Erythroblast (primary cell): Measurements from ENCODE around the gene LSM12.

Experiments
- DNase-seq, 2 experiments: peaks; one replicate each; lab custom pipeline; 2025; lab: John Stamatoyannopoulos, UW
- GATA1 ChIP-seq: IDR thresholded peaks from 2 replicates; pipeline ENCODE4 v1.6.1; 2011; ENCODE audit warnings: low read depth, mild to moderate bottlenecking, control low read depth, low read length, moderate library complexity
- POLR2A ChIP-seq: IDR thresholded peaks from 2 replicates; pipeline ENCODE4 v1.6.1; 2011; ENCODE audit warnings: mild to moderate bottlenecking, low read length

LSM12 gene

GRCh38 chr17:44074911-44075285 is 8.4 kb upstream of the LSM12 start:
- DNase-seq: no peak
- TF ChIP-seq POLR2A (no peak), GATA1 (no peak)

- DNase-seq: no peak
- TF ChIP-seq POLR2A: no peak
- no peak for TF ChIP-seq GATA1
These were observed 7.9 kb upstream of the LSM12 start for GRCh38 chr17:44074231-44074910.

- peak; percentile 27 to 41 for DNase-seq
- no peak for TF ChIP-seq GATA1
- TF ChIP-seq POLR2A: no peak
These were observed 5.3 kb upstream of the LSM12 start for GRCh38 chr17:44071772-44072171.

- no peak for TF ChIP-seq POLR2A
- DNase-seq: no peak
These were observed 4.7 kb upstream of the LSM12 start for GRCh38 chr17:44071198-44071520.

- TF ChIP-seq POLR2A (peak; percentile 60), GATA1 (no peak)
- peak; percentile 87 to 91 for DNase-seq
These were observed 4.2 kb upstream of the LSM12 start, which contains the start of gene G6PC3 for GRCh38 chr17:44070455-44071197. G6PC3 (plus strand) TSS chr17:44070735; CDS start chr17:44070966, 231 bp downstream.

GRCh38 chr17:44069974-44070454 is 3.5 kb upstream of the LSM12 start:
- DNase-seq: peak in 1 of 2 experiments; percentile 54

GRCh38 chr17:44067545-44067940 is 1.1 kb upstream of the LSM12 start:
- TF ChIP-seq POLR2A (no peak), GATA1 (no peak)
- no peak for DNase-seq

More at GRCh38 chr17:44069974-44070454, 3.5 kb upstream of the LSM12 start:
- TF ChIP-seq POLR2A (no peak), GATA1 (no peak)

GRCh38 chr17:44065668-44066203 is 735 bp downstream of the LSM12 start:
- TF ChIP-seq GATA1 (no peak), POLR2A (no peak)
- DNase-seq: peak; percentile 38 to 55

GRCh38 chr17:44063704-44064639 is 2.5 kb downstream of the LSM12 start:
- peak in 1 of 2 experiments; percentile 17 for DNase-seq
- TF ChIP-seq POLR2A (no peak), GATA1 (no peak)

- DNase-seq: no peak
- TF ChIP-seq POLR2A: no peak
These were observed 3.6 kb downstream of the LSM12 start for GRCh38 chr17:44062871-44063270.

GRCh38 chr17:44061446-44061845 is 5.0 kb downstream of the LSM12 start:
- no peak for DNase-seq
- TF ChIP-seq POLR2A: no peak
- TF ChIP-seq GATA1: no peak

- no peak for DNase-seq
- TF ChIP-seq GATA1 (no peak), POLR2A (no peak)
These were observed 7.2 kb downstream of the LSM12 start for GRCh38 chr17:44059101-44059892.

- peak in 1 of 2 experiments; percentile 21 for DNase-seq
- TF ChIP-seq POLR2A (no peak), GATA1 (no peak)
These were observed 13.2 kb downstream of the LSM12 start for GRCh38 chr17:44053125-44053872.
